Loucy (cell line): ENCODE results near the gene OGG1.

Source experiments
- CTCF ChIP-seq: fragments of 200-600 bp; sonication (generic); conservative IDR thresholded peaks from 2 replicates; pipeline ENCODE4 v1.5.1; 2014; ENCODE audit warnings: mild to moderate bottlenecking, antibody characterized with exemption, low read length
- EZH2phosphoT487 ChIP-seq: fragments of 200-600 bp; IDR thresholded peaks from 2 replicates; pipeline ENCODE4 v1.6.1; 2018; ENCODE audit warnings: antibody characterized with exemption, mild to moderate bottlenecking, moderate library complexity, borderline replicate concordance

- TF ChIP-seq CTCF: no peak
- TF ChIP-seq EZH2phosphoT487: no peak
Observed at GRCh38 chr3:9701711-9702110, 48.0 kb upstream of the OGG1 start.
